Esophagus squamous epithelium (tissue), 4 donors: ENCODE measurements around the gene OR2F2.

Experiments
- CTCF ChIP-seq, 6 experiments: fragments of 450-650 bp in 4 of 6; fragments of 200-600 bp in 2 of 6; sonication (generic) in 2 of 6; IDR thresholded peaks; one replicate each; pipeline ENCODE4 v1.5.1; 2016 to 2019; ENCODE audit warnings: antibody characterized with exemption in 6 of 6, mild to moderate bottlenecking in 4 of 6, moderate library complexity in 4 of 6
- POLR2A ChIP-seq, 4 donors: fragments of 450-650 bp; IDR thresholded peaks; one replicate each; pipeline ENCODE4 v1.6.1; 2017; ENCODE audit warnings: antibody characterized with exemption in 4 of 4, mild to moderate bottlenecking in 4 of 4, moderate library complexity in 3 of 4

- TF ChIP-seq CTCF (IDR thresholded peaks at IDR 0.05) (no peak), POLR2A (IDR thresholded peaks at IDR 0.05) (no peak)
Observed at GRCh38 chr7:143934526-143935325, at the start of gene OR2F2.
